Suprapubic skin (tissue), 4 donors: ENCODE results near the gene CD300E.

Source experiments
- CTCF ChIP-seq, 2 donors: fragments of 200-600 bp in 1 of 2; fragments of 450-650 bp in 1 of 2; sonication (generic) in 1 of 2; IDR thresholded peaks; one replicate each; pipeline ENCODE4 v1.5.1; 2016 to 2019; ENCODE audit warnings: antibody characterized with exemption in 2 of 2, mild to moderate bottlenecking in 1 of 2, moderate library complexity in 1 of 2
- POLR2A ChIP-seq, 2 donors: fragments of 450-650 bp; IDR thresholded peaks; one replicate each; pipeline ENCODE4 v1.6.1; 2017; ENCODE audit warnings: antibody characterized with exemption in 2 of 2, mild to moderate bottlenecking in 2 of 2, moderate library complexity in 2 of 2
- POLR2AphosphoS5 ChIP-seq, 3 donors: sonication (generic); formaldehyde crosslinking; IDR thresholded peaks; one replicate each; pipeline ENCODE4 v1.6.1; 2017; ENCODE audit warnings: antibody characterized with exemption in 3 of 3

DNA sequence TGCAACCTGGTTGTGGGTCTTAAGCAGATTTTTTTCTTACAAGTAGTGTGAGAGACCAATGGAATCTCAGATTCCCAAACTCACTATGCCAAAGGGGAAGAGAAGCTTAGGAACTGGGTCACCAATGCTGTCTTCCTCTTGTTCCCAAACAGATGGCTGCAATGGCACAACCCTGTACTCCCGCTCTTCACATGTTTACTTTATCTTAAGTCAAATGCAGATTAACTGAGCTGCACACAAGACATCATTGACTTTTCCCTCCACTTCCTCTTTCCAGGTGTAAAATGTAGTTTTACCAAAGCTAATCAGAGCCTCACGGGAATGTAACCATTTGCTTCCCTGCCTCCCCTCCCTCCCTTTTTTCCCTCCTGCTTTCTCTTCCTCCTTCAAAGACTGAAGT, 14.4 kb upstream of the CD300E start:
- TF ChIP-seq CTCF (IDR thresholded peaks at IDR 0.05) (no peak), POLR2A (IDR thresholded peaks at IDR 0.05) (no peak), POLR2AphosphoS5 (IDR thresholded peaks at IDR 0.05) (no peak)
